Measurements from ENCODE around the gene KPTN. TPM values are rescaled to one million over a fixed set of nuclear protein-coding genes. Genes with fewer than 3 reads are reported as not detected.

Gene KPTN
- total RNA-seq, 2 donors from 2014 or later: 2.8 to 2.9 TPM

- H3K4me3 ChIP-seq: no peak overlapping the region
- H3K4me1 ChIP-seq: peaks cover 0 to 4% of the 10 kb centered on the region in 2 donors
- no peak for DNase-seq (ENCODE audit: low spot score)
- no peaks in the 10 kb centered on the region for H3K36me3 ChIP-seq
- no peaks in the 10 kb centered on the region for H3K27me3 ChIP-seq
- H3K9me3 ChIP-seq: no peaks in the 10 kb centered on the region
- no peak overlapping the region for H3K27ac ChIP-seq
- TF ChIP-seq CTCF (IDR thresholded peaks at IDR 0.05): no peak
These were observed 37.6 kb upstream of the KPTN start for GRCh38 chr19:47521473-47522180.

GRCh38 chr19:47520839-47521238 is 36.8 kb upstream of the KPTN start:
- H3K4me3 ChIP-seq: no peak overlapping the region
- H3K27me3 ChIP-seq: no peaks in the 10 kb centered on the region
- no peak for DNase-seq (ENCODE audit: low spot score)
- no peaks in the 10 kb centered on the region for H3K36me3 ChIP-seq
- no peak overlapping the region for H3K27ac ChIP-seq
- peaks cover 0 to 6% of the 10 kb centered on the region in 2 donors for H3K4me1 ChIP-seq
- no peak for TF ChIP-seq CTCF (IDR thresholded peaks at IDR 0.05)
- no peaks in the 10 kb centered on the region for H3K9me3 ChIP-seq

- Histone ChIP-seq H3K9me3 (no peaks in the 10 kb centered on the region), H3K27ac (no peak overlapping the region), H3K27me3 (no peaks in the 10 kb centered on the region), H3K4me3 (no peak overlapping the region), H3K36me3 (no peaks in the 10 kb centered on the region), H3K4me1 (peaks cover 0 to 10% of the 10 kb centered on the region in 2 donors)
- no peak for DNase-seq (ENCODE audit: low spot score)
- TF ChIP-seq CTCF (IDR thresholded peaks at IDR 0.05): no peak
These were observed 36.4 kb upstream of the KPTN start for GRCh38 chr19:47520343-47520806.

GRCh38 chr19:47518854-47519253 is 34.8 kb upstream of the KPTN start:
- Histone ChIP-seq H3K27ac (no peak overlapping the region), H3K4me3 (no peak overlapping the region), H3K27me3 (no peaks in the 10 kb centered on the region), H3K36me3 (no peaks in the 10 kb centered on the region), H3K9me3 (no peaks in the 10 kb centered on the region), H3K4me1 (peaks cover 0 to 14% of the 10 kb centered on the region in 2 donors)
- no peak for DNase-seq (ENCODE audit: low spot score)
- TF ChIP-seq CTCF (IDR thresholded peaks at IDR 0.05): no peak

GRCh38 chr19:47518139-47518538 is 34.1 kb upstream of the KPTN start:
- Histone ChIP-seq H3K9me3 (no peaks in the 10 kb centered on the region), H3K36me3 (no peaks in the 10 kb centered on the region), H3K4me1 (peaks cover 0 to 16% of the 10 kb centered on the region in 2 donors), H3K27me3 (no peaks in the 10 kb centered on the region), H3K4me3 (no peak overlapping the region), H3K27ac (no peak overlapping the region)
- no peak for DNase-seq (ENCODE audit: low spot score)
- TF ChIP-seq CTCF (IDR thresholded peaks at IDR 0.05): no peak

All from right atrium auricular region (tissue), 2 donors.